IPS-20b (cell line): ENCODE data around the gene ALDH3A1.

Source experiments
- H3K27ac ChIP-seq: one replicate; pipeline ENCODE4 v1.5.1; 2013; ENCODE audit warnings: low read length
- H3K27me3 ChIP-seq: 2 replicates; pipeline ENCODE4 v1.6.1; 2013; ENCODE audit warnings: mild to moderate bottlenecking, low read length, inconsistent platforms; ENCODE audit not compliant: insufficient read depth
- H3K36me3 ChIP-seq: 2 replicates; pipeline ENCODE4 v1.6.1; 2013; ENCODE audit warnings: low read depth, mild to moderate bottlenecking, inconsistent platforms, low read length, moderate library complexity; ENCODE audit not compliant: insufficient read depth
- H3K4me1 ChIP-seq: 2 replicates; pipeline ENCODE4 v1.6.1; 2013; ENCODE audit warnings: mild to moderate bottlenecking, control low read depth, inconsistent platforms, low read length, moderate library complexity; ENCODE audit not compliant: insufficient read depth
- H3K4me3 ChIP-seq: 2 replicates; pipeline ENCODE4 v1.5.1; 2013; ENCODE audit warnings: mild to moderate bottlenecking, low read length, inconsistent platforms
- H3K9ac ChIP-seq: 2 replicates; pipeline ENCODE4 v1.6.1; 2013; ENCODE audit warnings: low read depth, mild to moderate bottlenecking, inconsistent platforms, low read length, moderate library complexity
- H3K9me3 ChIP-seq: 2 replicates; pipeline ENCODE4 v1.6.1; 2013; ENCODE audit warnings: mild to moderate bottlenecking, low read depth, low read length, inconsistent platforms; ENCODE audit not compliant: insufficient read depth

ALDH3A1 gene

DNA sequence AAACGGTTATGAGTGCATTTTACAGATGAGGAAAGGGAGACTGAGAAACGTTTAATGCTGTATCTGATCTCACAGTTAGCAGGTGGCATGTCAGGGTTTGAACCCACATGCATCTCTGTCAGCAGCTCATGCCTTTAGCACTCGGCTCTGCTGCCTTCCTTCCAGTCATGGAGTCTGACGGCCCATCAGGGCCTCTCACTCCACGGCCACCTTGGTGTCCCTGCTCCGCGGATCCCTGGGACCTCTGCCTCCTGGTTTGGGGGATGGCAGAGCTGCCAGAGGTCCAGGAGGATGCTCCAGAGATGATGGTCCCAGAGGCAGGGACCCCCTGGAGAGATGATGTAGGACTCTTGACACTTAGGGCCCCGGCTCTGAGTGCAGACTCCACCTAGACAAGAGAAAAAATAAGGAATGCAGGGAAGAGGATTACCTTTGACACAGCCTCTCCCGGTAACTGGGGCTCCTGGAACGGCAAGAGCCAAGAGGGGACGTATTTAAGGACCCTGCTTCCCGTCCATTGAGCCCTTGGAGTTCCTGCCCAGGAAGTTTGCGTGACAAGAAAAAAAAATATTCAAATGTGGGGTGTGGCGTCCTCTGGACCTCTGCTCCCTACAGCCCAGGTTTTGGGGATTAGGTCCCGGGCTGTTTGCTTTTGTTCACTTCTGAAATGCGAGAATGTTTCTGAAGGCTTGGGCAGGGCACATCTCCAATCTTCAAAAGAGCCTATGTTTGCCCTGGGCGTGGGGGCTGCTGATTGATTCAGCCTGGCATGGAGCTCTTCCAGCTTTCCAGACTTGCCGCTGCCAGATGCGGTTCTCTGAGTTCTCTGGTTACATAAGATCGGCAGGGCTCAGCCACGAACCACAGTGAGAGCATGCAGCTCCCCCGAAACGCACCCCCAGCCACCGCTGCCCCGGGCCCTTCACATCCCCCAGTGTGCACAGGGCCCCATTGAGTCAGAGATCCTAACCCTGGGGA is at the start of gene ALDH3A1:
ALDH3A1 (minus strand) TSS at position 470 of the 978 bp plus-strand sequence. CDS start 3,169 bp downstream, outside the sequence.
- peaks cover 12% of the 10 kb centered on the region for H3K27me3 ChIP-seq

DNA sequence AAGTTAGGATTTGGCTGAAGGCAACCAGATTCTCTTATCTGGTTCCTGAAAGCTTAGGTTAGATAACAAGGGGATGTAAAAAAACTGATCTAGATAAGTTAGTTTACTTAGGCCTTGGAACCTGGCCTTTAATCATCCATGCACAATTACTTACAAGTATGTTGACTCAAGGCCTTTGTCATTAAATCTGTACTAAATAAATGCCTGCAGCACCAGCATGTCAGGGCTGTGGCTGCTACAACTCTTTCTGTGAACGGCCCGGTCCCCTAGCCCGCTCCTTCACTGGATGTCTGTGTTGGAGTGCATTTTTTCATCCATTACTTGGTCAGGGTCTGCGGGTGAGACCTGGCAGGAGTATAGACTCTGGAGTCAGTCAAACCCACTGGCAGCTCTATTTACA is 48.4 kb upstream of the ALDH3A1 start:
- H3K4me1 ChIP-seq: no peaks in the 10 kb centered on the region
- H3K9ac ChIP-seq: no peak overlapping the region
- no peaks in the 10 kb centered on the region for H3K27me3 ChIP-seq
- H3K27ac ChIP-seq: no peak overlapping the region
- no peak overlapping the region for H3K4me3 ChIP-seq
- peaks cover 23% of the 10 kb centered on the region for H3K36me3 ChIP-seq
- H3K9me3 ChIP-seq: peaks cover 16% of the 10 kb centered on the region

More for the DNA sequence above, at the start of gene ALDH3A1:
- Histone ChIP-seq H3K4me3 (no peak within 1 kb of the TSS), H3K36me3 (no peaks in the 10 kb centered on the region), H3K4me1 (no peaks in the 10 kb centered on the region; the same call in 1 of the 2 replicates), H3K9me3 (no peaks in the 10 kb centered on the region), H3K9ac (no peak within 1 kb of the TSS), H3K27ac (no peak within 1 kb of the TSS)

DNA sequence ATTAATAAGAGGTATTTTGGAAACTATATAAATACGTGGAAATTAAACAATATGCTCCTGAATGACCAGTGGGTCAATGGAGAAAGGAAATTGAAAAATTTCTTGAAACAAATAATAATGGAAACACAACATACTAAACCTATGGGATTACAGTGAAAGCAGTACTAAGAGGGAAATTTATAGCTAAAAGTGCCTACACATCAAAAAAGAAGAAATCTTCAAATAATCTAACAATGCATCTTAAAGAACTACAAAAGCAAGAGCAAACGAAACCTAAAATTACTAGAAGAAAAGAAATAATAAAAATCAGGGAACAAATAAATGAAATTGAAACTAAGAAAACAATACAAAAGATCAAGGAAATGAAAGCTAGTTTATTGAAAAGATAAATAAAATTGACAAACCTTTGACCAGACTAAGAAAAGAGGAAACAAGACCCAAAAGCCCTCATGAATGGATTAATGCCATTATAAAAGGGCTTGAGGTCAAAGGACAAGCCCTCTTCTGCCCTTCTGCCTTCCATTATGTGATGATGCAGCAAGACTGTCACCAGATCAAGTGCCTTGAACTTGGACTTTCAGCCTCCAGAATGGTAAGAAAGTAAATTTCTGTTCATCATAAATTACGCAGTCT is 43.9 kb upstream of the ALDH3A1 start:
- Histone ChIP-seq H3K9ac (no peak overlapping the region), H3K36me3 (peaks cover 15% of the 10 kb centered on the region), H3K27me3 (no peaks in the 10 kb centered on the region), H3K4me3 (no peak overlapping the region), H3K4me1 (no peaks in the 10 kb centered on the region), H3K27ac (no peak overlapping the region), H3K9me3 (peaks cover 16% of the 10 kb centered on the region)

DNA sequence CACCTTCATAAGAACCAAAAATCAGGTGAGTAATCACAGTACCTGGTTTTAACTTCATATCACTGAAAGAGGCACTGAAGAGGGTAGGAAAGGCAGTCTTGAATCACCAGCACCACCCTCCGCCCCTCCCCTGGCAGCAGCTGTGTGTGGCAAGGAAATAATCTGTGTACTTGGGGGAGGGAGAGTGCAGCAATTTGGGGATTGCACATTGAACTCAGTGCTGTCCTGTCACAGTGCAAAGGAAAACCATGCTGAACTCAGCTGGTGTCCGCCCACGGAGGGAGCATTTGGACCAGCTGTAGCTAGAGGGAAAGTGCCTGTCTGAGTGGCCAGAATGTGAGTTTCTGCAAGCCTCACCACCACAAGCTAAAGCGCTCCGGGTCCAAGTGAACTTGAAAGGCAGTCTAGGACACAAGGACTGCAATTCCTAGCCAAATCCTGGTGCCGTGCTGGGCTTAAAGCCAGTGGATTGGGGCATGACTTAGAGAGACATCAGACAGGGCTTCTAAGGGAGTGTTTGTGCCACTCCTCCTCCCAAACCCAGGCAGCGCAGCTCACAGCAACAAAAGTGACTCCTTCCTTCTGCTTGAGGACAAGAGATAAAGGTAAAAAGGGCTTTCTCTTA is 39.7 kb upstream of the ALDH3A1 start:
- no peaks in the 10 kb centered on the region for H3K36me3 ChIP-seq
- no peak overlapping the region for H3K4me3 ChIP-seq
- H3K27ac ChIP-seq: no peak overlapping the region
- H3K27me3 ChIP-seq: no peaks in the 10 kb centered on the region
- no peak overlapping the region for H3K9ac ChIP-seq
- no peaks in the 10 kb centered on the region for H3K9me3 ChIP-seq
- H3K4me1 ChIP-seq: no peaks in the 10 kb centered on the region

DNA sequence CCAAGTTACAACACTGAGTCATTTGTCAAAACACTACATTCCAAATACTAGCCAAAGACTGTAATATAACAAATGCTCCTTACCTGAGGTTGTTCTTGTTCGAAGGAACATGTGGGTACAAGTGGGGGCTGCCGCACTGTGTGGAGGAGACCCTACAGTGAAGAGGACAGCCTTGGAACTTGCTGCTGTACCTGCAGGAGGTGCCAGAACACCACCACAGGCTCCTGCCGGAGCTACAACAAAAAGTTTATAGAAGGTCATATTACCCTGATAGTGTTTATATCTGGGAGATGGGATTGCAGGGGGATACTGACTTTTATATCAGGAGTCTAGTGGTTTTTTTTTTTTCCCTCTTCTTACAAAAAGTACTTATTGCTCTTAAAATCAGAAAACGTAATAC is 37.8 kb upstream of the ALDH3A1 start:
- no peaks in the 10 kb centered on the region for H3K9me3 ChIP-seq
- H3K4me1 ChIP-seq: no peaks in the 10 kb centered on the region
- no peak overlapping the region for H3K4me3 ChIP-seq
- H3K36me3 ChIP-seq: no peaks in the 10 kb centered on the region
- no peaks in the 10 kb centered on the region for H3K27me3 ChIP-seq
- H3K9ac ChIP-seq: no peak overlapping the region
- no peak overlapping the region for H3K27ac ChIP-seq

DNA sequence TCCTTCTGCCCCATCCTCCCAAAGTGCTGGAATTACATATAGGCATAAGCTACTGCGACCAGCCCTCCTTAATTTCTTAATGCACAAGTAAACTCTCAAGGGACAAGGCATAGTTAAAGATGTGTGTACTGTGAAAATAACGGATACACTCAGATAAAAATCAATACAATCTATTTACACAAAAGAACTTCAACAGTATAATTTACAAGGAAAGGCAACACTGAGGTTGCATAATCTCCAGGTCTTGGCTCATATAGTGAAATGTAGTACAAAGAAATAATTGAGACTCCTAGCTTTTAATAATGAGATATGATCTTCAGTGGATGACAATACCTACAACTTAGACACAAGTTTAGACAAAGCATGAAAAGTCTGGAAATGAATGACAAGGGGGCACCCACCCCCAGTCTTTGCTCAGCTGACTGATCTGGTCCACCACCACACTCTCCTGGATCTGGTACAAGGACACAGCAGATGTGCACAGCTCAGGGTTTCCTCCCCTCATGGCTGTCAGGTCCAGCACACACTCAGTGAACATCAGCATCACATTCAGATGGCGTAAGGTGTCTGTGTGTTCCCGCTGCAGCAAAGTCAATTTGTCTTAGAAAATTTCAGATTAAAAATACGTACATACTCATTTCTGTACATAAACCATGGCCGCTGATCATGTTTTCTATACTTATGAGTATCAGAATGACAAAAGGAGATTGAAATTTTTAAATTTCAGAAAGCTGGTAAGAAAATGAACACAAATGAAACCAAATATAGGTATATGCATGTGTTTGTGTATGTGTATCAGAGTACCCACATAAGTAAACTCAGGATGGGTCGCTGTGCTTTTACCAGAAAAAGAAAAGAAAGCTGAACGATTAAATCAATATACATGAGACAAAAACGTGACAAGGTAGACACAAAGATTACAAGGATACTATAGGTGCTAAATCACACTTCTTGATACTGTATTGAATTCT is 33.7 kb upstream of the ALDH3A1 start:
- H3K36me3 ChIP-seq: no peaks in the 10 kb centered on the region
- H3K27ac ChIP-seq: no peak overlapping the region
- no peaks in the 10 kb centered on the region for H3K9me3 ChIP-seq
- H3K9ac ChIP-seq: no peak overlapping the region
- H3K4me3 ChIP-seq: no peak overlapping the region
- H3K27me3 ChIP-seq: no peaks in the 10 kb centered on the region
- H3K4me1 ChIP-seq: no peaks in the 10 kb centered on the region

DNA sequence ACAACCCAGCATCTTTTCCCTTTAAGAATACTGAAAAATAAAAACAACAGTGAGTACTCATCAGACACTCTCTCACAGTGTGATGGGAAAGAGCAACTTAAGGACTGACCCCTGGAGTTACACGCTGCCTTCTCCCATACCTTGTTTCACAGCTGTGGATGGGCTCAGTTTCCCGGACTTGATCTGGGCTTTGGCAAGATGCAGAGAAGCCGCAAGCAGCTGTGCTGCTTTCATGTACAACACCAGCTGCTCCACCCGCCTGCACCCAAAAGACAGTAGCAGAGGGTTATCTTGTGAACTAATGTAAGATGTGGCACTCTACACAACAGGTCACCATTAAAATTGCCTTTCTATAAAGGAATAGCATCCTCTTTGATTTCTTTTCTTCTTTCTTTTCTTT is 32.7 kb upstream of the ALDH3A1 start:
- H3K36me3 ChIP-seq: no peaks in the 10 kb centered on the region
- no peak overlapping the region for H3K27ac ChIP-seq
- no peak overlapping the region for H3K9ac ChIP-seq
- no peaks in the 10 kb centered on the region for H3K9me3 ChIP-seq
- no peaks in the 10 kb centered on the region for H3K4me1 ChIP-seq
- no peaks in the 10 kb centered on the region for H3K27me3 ChIP-seq
- no peak overlapping the region for H3K4me3 ChIP-seq

DNA sequence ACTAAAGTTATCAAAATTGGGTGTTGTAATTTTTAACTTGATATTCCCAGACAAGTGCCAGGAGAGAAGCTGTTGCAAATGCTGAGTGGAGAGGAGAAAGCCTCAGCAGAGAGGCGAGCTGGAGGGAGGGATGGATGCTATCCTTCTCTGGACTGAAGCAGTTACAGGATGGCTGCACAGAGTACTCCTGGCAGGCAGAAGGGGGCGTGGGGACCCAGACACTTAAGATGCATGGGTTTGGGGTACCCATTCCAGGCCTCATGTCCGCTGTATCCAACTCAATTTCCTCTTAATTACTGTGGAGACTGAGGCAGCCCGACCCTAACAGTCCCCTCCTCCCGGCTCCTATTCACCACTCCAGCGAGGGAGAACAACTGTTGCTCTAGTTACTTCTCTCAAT is 25.4 kb upstream of the ALDH3A1 start:
- Histone ChIP-seq H3K27ac (no peak overlapping the region), H3K27me3 (no peaks in the 10 kb centered on the region)

DNA sequence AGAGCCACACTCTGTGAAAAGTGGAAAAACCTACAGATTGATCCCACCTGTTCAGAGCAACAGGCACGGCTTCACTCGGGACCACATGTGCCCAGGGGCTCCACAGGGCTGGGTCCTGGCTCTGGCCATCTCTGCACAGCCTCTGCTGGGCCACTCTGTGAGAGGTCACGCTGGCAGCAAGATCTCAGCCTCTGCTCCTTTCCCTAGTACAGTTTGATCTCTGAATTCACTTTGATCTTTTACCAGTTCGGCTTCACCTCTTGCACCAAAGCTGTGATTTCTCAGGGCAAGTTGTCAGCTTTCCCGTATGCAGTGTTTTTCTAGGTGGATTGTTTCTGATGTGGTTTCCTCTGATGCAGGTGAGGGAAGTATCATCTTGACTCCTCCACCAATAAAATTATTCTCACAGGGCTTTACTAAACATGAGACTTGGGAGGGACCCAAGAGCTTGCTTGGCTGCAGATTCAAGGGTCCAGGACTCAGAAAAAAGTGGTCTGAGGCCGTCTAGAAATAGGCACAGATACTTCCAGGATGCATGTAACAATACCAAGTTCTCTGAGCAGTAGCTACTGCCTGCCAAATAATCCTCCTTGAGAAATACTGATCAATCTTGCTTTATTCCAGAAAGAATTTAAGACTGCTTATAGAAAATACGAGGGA is 24.0 kb upstream of the ALDH3A1 start:
- Histone ChIP-seq H3K27me3 (no peaks in the 10 kb centered on the region), H3K9ac (no peak overlapping the region), H3K4me1 (no peaks in the 10 kb centered on the region), H3K4me3 (no peak overlapping the region), H3K9me3 (no peaks in the 10 kb centered on the region), H3K36me3 (no peaks in the 10 kb centered on the region), H3K27ac (no peak overlapping the region)

More for the DNA sequence above, 25.4 kb upstream of the ALDH3A1 start:
- H3K4me3 ChIP-seq: no peak overlapping the region
- H3K4me1 ChIP-seq: no peaks in the 10 kb centered on the region
- no peaks in the 10 kb centered on the region for H3K36me3 ChIP-seq
- no peaks in the 10 kb centered on the region for H3K9me3 ChIP-seq
- no peak overlapping the region for H3K9ac ChIP-seq

DNA sequence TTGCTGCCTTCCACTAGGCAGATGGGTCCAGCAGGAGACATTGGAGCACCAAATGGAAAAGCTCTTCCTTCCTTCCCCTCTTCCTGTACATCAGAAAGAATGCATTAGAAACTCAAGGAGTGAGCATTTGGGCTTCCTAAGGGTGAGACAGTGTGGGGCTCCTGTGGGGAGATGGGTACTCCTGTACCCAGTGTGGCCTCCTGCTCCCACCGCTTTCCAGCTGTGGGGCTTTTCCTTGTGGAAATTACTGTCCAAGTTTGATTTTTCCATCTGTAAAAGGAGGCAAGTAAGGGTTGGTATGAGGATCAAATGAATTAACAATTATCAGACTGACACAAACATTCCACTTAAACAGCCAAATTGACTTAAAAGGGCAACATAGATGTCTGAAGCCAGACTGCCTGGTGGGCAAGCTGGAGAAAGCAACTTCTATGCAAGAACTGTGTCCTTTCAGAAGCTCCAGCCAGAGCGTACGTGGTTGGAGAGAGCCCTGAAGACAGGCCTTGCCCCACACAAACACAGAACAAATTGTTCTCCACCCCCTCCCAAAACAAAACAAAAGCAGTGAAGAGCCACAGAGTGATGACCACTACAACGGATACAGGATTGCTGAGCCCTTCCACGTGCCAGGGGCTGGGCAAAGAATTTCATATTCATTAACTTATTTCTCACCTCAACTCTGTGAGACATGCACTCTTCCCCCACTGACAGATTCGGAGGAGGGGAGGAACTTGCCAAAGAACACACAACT is 23.1 kb upstream of the ALDH3A1 start:
- no peaks in the 10 kb centered on the region for H3K4me1 ChIP-seq
- no peak overlapping the region for H3K9ac ChIP-seq
- no peaks in the 10 kb centered on the region for H3K27me3 ChIP-seq
- H3K27ac ChIP-seq: no peak overlapping the region
- no peaks in the 10 kb centered on the region for H3K36me3 ChIP-seq
- no peak overlapping the region for H3K4me3 ChIP-seq
- no peaks in the 10 kb centered on the region for H3K9me3 ChIP-seq
